IPS-15b (cell line): ENCODE results near the gene SALL4.

Experiments
- H3K27me3 ChIP-seq: one replicate; pipeline ENCODE4 v1.6.1; 2013; ENCODE audit warnings: low read length; ENCODE audit not compliant: control insufficient read depth, insufficient read depth
- H3K36me3 ChIP-seq: one replicate; pipeline ENCODE4 v1.6.1; 2013; ENCODE audit warnings: low read length; ENCODE audit not compliant: control insufficient read depth, insufficient read depth
- H3K4me1 ChIP-seq: one replicate; pipeline ENCODE4 v1.6.1; 2013; ENCODE audit warnings: mild to moderate bottlenecking, low read length; ENCODE audit not compliant: control insufficient read depth, insufficient read depth
- H3K4me3 ChIP-seq: one replicate; pipeline ENCODE4 v1.5.1; 2013; ENCODE audit warnings: low read depth, low read length
- H3K9ac ChIP-seq: one replicate; pipeline ENCODE4 v1.6.1; 2013; ENCODE audit warnings: low read depth, mild to moderate bottlenecking, low read length
- H3K9me3 ChIP-seq: one replicate; pipeline ENCODE4 v1.6.1; 2013; ENCODE audit warnings: mild to moderate bottlenecking, low read length; ENCODE audit not compliant: control insufficient read depth, insufficient read depth

SALL4 gene

GRCh38 chr20:51802170-51802751 lies at the start of gene SALL4:
TSS of gene SALL4 (minus strand) at chr20:51802521. CDS start at chr20:51802408, 113 bp downstream.
- Histone ChIP-seq H3K4me3 (peak within 1 kb of the TSS; percentile 90), H3K9me3 (no peaks in the 10 kb centered on the region), H3K36me3 (no peaks in the 10 kb centered on the region), H3K4me1 (peaks cover 11% of the 10 kb centered on the region), H3K9ac (peak within 1 kb of the TSS; percentile 95), H3K27me3 (no peaks in the 10 kb centered on the region)

- Histone ChIP-seq H3K4me1 (no peaks in the 10 kb centered on the region), H3K36me3 (no peaks in the 10 kb centered on the region), H3K9ac (no peak overlapping the region), H3K27me3 (no peaks in the 10 kb centered on the region), H3K4me3 (no peak overlapping the region), H3K9me3 (no peaks in the 10 kb centered on the region)
These were observed 46.0 kb upstream of the SALL4 start for GRCh38 chr20:51848346-51848745.

- Histone ChIP-seq H3K4me1 (no peaks in the 10 kb centered on the region), H3K27me3 (no peaks in the 10 kb centered on the region), H3K9ac (no peak overlapping the region), H3K36me3 (no peaks in the 10 kb centered on the region), H3K9me3 (no peaks in the 10 kb centered on the region), H3K4me3 (no peak overlapping the region)
These were observed 38.5 kb upstream of the SALL4 start for GRCh38 chr20:51840865-51841264.

- no peaks in the 10 kb centered on the region for H3K9me3 ChIP-seq
- no peak overlapping the region for H3K9ac ChIP-seq
- H3K4me1 ChIP-seq = no peaks in the 10 kb centered on the region
- no peaks in the 10 kb centered on the region for H3K36me3 ChIP-seq
- H3K27me3 ChIP-seq = no peaks in the 10 kb centered on the region
- H3K4me3 ChIP-seq = no peak overlapping the region
These were observed 35.6 kb upstream of the SALL4 start for GRCh38 chr20:51837876-51838420.

- Histone ChIP-seq H3K4me1 (no peaks in the 10 kb centered on the region), H3K4me3 (no peak overlapping the region), H3K9me3 (no peaks in the 10 kb centered on the region), H3K36me3 (no peaks in the 10 kb centered on the region), H3K9ac (no peak overlapping the region), H3K27me3 (no peaks in the 10 kb centered on the region)
These were observed 35.1 kb upstream of the SALL4 start for GRCh38 chr20:51837436-51837835.

- no peaks in the 10 kb centered on the region for H3K4me1 ChIP-seq
- H3K27me3 ChIP-seq = no peaks in the 10 kb centered on the region
- H3K9me3 ChIP-seq = no peaks in the 10 kb centered on the region
- no peak overlapping the region for H3K9ac ChIP-seq
- H3K4me3 ChIP-seq = no peak overlapping the region
- no peaks in the 10 kb centered on the region for H3K36me3 ChIP-seq
These were observed 31.0 kb upstream of the SALL4 start for GRCh38 chr20:51833326-51833725.

- Histone ChIP-seq H3K4me1 (no peaks in the 10 kb centered on the region), H3K27me3 (no peaks in the 10 kb centered on the region), H3K4me3 (no peak overlapping the region), H3K9me3 (no peaks in the 10 kb centered on the region), H3K36me3 (no peaks in the 10 kb centered on the region), H3K9ac (no peak overlapping the region)
These were observed 30.0 kb upstream of the SALL4 start for GRCh38 chr20:51832276-51832675.

GRCh38 chr20:51831866-51832265 lies 29.5 kb upstream of the SALL4 start:
- Histone ChIP-seq H3K9me3 (no peaks in the 10 kb centered on the region), H3K36me3 (no peaks in the 10 kb centered on the region), H3K4me1 (no peaks in the 10 kb centered on the region), H3K4me3 (no peak overlapping the region), H3K27me3 (no peaks in the 10 kb centered on the region), H3K9ac (no peak overlapping the region)

GRCh38 chr20:51830538-51830937 lies 28.2 kb upstream of the SALL4 start:
- H3K4me1 ChIP-seq = no peaks in the 10 kb centered on the region
- H3K4me3 ChIP-seq = no peak overlapping the region
- H3K36me3 ChIP-seq = no peaks in the 10 kb centered on the region
- no peaks in the 10 kb centered on the region for H3K27me3 ChIP-seq
- no peak overlapping the region for H3K9ac ChIP-seq
- no peaks in the 10 kb centered on the region for H3K9me3 ChIP-seq

- Histone ChIP-seq H3K9ac (no peak overlapping the region), H3K36me3 (no peaks in the 10 kb centered on the region), H3K9me3 (no peaks in the 10 kb centered on the region), H3K4me3 (no peak overlapping the region), H3K4me1 (no peaks in the 10 kb centered on the region), H3K27me3 (no peaks in the 10 kb centered on the region)
These were observed 26.4 kb upstream of the SALL4 start for GRCh38 chr20:51828762-51829161.

- Histone ChIP-seq H3K9ac (no peak overlapping the region), H3K9me3 (no peaks in the 10 kb centered on the region), H3K4me3 (no peak overlapping the region)
These were observed 24.1 kb upstream of the SALL4 start for GRCh38 chr20:51826372-51826771.

GRCh38 chr20:51818479-51819008 lies 16.2 kb upstream of the SALL4 start:
- Histone ChIP-seq H3K4me3 (no peak overlapping the region), H3K4me1 (no peaks in the 10 kb centered on the region)

More at GRCh38 chr20:51826372-51826771, 24.1 kb upstream of the SALL4 start:
- Histone ChIP-seq H3K4me1 (no peaks in the 10 kb centered on the region), H3K36me3 (no peaks in the 10 kb centered on the region), H3K27me3 (no peaks in the 10 kb centered on the region)

More at GRCh38 chr20:51818479-51819008, 16.2 kb upstream of the SALL4 start:
- Histone ChIP-seq H3K27me3 (no peaks in the 10 kb centered on the region), H3K36me3 (no peaks in the 10 kb centered on the region), H3K9ac (no peak overlapping the region), H3K9me3 (no peaks in the 10 kb centered on the region)
